Embryonic facial prominence (tissue), 1 donor: ENCODE measurements around the gene SNTB2.

ENCODE experiments used
- DNase-seq: peaks from one replicate; pipeline ENCODE4 v3.0.0-alpha.2; 2016; ENCODE audit errors: extremely low spot score

The SNTB2 gene

GRCh38 chr16:69340095-69340644 lies 153.2 kb downstream of the SNTB2 start:
- no peak for DNase-seq

- DNase-seq, result no peak
Observed at GRCh38 chr16:69344171-69344570, 157.2 kb downstream of the SNTB2 start.

DNA sequence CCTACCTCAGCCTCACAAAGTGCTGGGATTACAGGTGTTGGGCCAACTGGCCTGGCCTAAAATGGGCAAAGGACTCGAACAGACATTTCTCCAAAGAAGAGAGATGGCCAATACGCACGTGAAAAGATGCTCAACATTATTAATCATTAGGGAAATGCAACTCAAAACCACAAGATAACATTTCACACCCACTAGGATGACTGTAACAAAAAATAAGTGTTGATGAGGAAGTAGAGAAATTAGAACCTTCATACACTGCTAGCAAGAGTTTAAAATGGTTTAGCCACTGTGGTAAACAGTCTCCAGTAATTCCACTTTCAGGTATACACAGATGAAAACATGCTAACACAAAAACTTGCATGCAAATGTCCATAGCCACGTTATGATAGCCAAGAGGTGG lies 159.0 kb downstream of the SNTB2 start:
- DNase-seq, result no peak

- no peak for DNase-seq
Observed at GRCh38 chr16:69346683-69347082, 159.7 kb downstream of the SNTB2 start.

DNA sequence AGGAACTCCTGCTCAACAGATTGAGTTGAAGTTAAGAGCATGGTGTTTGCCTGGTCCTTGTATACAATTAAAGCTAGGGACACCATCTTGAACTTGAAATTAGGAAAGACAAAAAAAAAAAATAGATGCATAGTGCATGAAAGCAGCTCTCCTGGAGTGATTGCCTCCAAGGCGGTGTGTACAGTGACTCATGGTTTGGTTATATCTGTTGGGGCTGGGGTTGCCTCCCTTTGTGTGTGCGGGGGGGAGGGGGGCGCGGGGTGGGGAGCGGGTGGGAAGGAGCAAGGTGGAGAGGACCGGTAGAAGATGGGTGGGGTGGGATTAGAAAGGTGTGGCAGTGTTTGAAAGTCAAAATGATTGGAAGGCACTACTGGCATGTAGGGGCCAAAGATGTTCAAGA lies 161.3 kb downstream of the SNTB2 start:
- DNase-seq, result no peak

DNA sequence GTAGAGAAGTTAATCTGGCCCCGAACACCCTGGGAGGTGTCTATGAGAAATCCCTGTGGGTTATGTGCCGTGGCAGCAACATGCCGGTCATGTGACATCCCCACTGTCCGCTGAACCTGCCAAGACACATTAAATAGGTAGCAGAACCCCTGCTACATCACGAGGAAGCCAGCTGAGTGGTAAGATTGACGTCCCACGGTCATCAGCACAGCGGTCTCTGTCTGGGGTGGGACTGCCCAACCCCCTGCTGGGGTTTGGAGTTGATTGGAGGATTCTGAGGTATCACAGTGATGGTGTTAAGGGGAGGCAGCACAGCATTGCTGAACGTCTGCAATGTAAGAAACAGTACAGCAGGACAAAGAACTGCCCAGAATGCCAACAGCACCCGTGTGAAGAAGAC lies 162.6 kb downstream of the SNTB2 start:
- no peak for DNase-seq

DNA sequence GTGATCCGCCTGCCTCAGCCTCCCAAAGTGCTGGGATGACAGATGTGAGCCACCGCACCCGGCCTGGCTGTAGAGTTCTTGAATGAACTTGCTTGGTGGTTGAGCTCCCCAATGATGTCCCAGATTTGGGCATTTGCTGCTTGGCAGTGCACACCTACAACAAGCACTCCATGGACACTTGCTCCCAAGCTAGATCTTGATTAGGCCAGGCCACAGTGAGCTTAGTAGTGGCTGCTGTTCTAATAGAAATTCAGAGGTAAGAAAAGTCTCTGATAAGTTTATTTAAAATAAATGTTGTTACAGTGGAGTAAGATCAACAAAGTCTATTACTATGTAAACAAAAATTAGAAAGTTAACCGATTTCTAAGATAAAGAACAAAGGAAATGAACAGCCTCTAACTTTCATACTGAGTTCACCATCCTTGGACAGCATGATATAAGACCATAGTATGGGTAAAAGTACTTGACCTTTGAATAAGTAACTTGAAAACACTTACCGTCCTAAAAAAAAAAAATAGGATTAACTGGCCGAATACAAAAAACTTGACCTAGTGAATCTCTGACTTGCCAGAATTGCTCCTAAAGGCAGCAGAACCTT lies 163.7 kb downstream of the SNTB2 start:
- DNase-seq, result no peak

DNA sequence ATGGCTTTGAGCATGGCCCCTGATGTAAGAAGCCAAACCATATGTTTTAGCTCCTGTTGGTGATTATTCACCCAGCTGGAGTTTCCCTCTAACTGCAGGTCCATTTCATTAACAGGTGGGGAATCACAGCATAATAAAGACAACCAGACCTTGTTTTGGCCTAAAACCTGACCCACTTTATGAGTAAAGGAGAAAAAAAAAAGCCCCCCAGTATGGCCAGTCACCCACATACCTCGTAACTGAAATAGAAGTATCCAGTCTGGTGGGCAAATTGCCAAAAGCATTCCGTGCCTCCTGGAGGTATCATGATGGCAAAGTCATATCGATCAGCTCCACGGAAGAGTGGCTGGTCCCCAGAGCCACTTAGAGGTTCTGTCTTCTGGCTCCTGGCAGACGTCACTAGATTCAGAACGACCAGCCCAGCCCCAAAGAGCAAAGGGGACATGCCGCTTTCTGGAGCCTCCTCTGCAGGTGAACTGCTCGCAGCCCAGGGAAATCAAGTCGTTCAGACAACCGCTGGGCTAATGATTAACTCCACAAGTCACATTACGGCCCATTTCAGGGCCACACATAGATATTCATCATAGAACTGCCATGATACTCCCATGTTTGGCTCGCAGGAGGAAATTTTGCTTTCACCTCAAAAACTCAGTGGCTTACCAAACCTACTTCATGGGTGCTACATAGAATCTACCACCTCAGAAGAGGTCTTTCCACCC lies 164.5 kb downstream of the SNTB2 start, which contains the start of gene TMED6:
Gene TMED6, minus strand, starts transcription at position 478 of the 719 bp plus-strand sequence. Its CDS starts 33 bp downstream, at position 445.
- DNase-seq, result no peak
